DOHH2 (cell line): ENCODE measurements around the gene COX7A2.

ENCODE experiments used
- H3F3A ChIP-seq: fragments of 200-600 bp; sonication (generic), shearing (Covaris generic); 2 replicates; pipeline ENCODE4 v1.6.0; 2016; ENCODE audit warnings: antibody characterized with exemption, mild to moderate bottlenecking; ENCODE audit not compliant: control insufficient read depth, insufficient read depth
- H3K27ac ChIP-seq: fragments of 200-600 bp; sonication (generic); 2 replicates; pipeline ENCODE4 v1.5.1; 2014; ENCODE audit warnings: low read depth, mild to moderate bottlenecking, low read length, moderate library complexity
- H3K27me3 ChIP-seq: fragments of 200-600 bp; sonication (generic); 2 replicates; pipeline ENCODE4 v1.6.1; 2014; ENCODE audit warnings: mild to moderate bottlenecking, low read length, mixed read lengths; ENCODE audit not compliant: control insufficient read depth
- H3K36me3 ChIP-seq: fragments of 200-600 bp; sonication (generic); 2 replicates; pipeline ENCODE4 v1.6.1; 2014; ENCODE audit warnings: mild to moderate bottlenecking, low read length, moderate library complexity, mixed read lengths; ENCODE audit not compliant: control insufficient read depth
- H3K4me1 ChIP-seq: fragments of 200-600 bp; sonication (generic); 2 replicates; pipeline ENCODE4 v1.6.1; 2014; ENCODE audit warnings: mild to moderate bottlenecking, low read length, mixed read lengths; ENCODE audit not compliant: control insufficient read depth
- H3K4me2 ChIP-seq: fragments of 200-600 bp; sonication (generic); 2 replicates; pipeline ENCODE4 v1.6.0; 2014; ENCODE audit warnings: mild to moderate bottlenecking, low read length, moderate library complexity
- H3K4me3 ChIP-seq: fragments of 200-600 bp; sonication (generic); 2 replicates; pipeline ENCODE4 v1.5.1; 2014; ENCODE audit warnings: mild to moderate bottlenecking, low read length, mixed read lengths
- H3K79me2 ChIP-seq: fragments of 200-600 bp; sonication (generic); 2 replicates; pipeline ENCODE4 v1.6.1; 2014; ENCODE audit warnings: mild to moderate bottlenecking, low read length, mixed read lengths; ENCODE audit not compliant: control insufficient read depth
- H3K9me2 ChIP-seq: fragments of 200-600 bp; sonication (generic); replicated peaks from 2 replicates; pipeline ENCODE4 v1.6.1; 2014; ENCODE audit warnings: mild to moderate bottlenecking, low read length, mixed read lengths; ENCODE audit not compliant: control insufficient read depth
- H3K9me3 ChIP-seq: fragments of 200-600 bp; sonication (generic); 2 replicates; pipeline ENCODE4 v1.6.1; 2014; ENCODE audit warnings: antibody characterized with exemption, low read length, mixed read lengths; ENCODE audit not compliant: control insufficient read depth, insufficient read depth
- H4K20me1 ChIP-seq: fragments of 200-600 bp; sonication (generic); 2 replicates; pipeline ENCODE4 v1.6.0; 2014; ENCODE audit warnings: low read depth, mild to moderate bottlenecking, antibody characterized with exemption, low read length, moderate library complexity; ENCODE audit not compliant: control insufficient read depth, insufficient read depth
- CTCF ChIP-seq: fragments of 200-600 bp; sonication (generic); IDR thresholded peaks from one replicate; pipeline ENCODE4 v1.5.1; 2014; ENCODE audit warnings: antibody characterized with exemption, mild to moderate bottlenecking, low read depth, low read length; ENCODE audit not compliant: poor library complexity, severe bottlenecking
- EZH2phosphoT487 ChIP-seq: fragments of 200-600 bp; sonication (generic); IDR thresholded peaks from 2 replicates; pipeline ENCODE4 v1.6.1; 2017; ENCODE audit warnings: borderline replicate concordance, mild to moderate bottlenecking, antibody characterized with exemption, low read length, moderate library complexity, mixed read lengths

Gene COX7A2

GRCh38 chr6:75284632-75285282 is 41.2 kb upstream of the COX7A2 start, which contains the start of gene TMEM30A:
Gene TMEM30A, minus strand, starts transcription at chr6:75284792. Its CDS starts 154 bp downstream, at chr6:75284638.
- no peak for TF ChIP-seq EZH2phosphoT487
- peak within 1 kb of the TSS; percentile 83 for H3K27ac ChIP-seq
- H3F3A ChIP-seq, result no peaks in the 10 kb centered on the region
- peaks cover 12% of the 10 kb centered on the region for H4K20me1 ChIP-seq
- peak within 1 kb of the TSS; percentile 95 for H3K4me3 ChIP-seq
- no peaks in the 10 kb centered on the region for H3K9me2 ChIP-seq
- H3K9me3 ChIP-seq, result no peaks in the 10 kb centered on the region
- H3K27me3 ChIP-seq, result no peaks in the 10 kb centered on the region
- H3K4me1 ChIP-seq, result peaks cover 46% of the 10 kb centered on the region
- H3K36me3 ChIP-seq, result peaks cover 21% of the 10 kb centered on the region
- H3K4me2 ChIP-seq, result peak within 1 kb of the TSS; percentile 82
- peaks cover 87% of the 10 kb centered on the region for H3K79me2 ChIP-seq

- no peaks in the 10 kb centered on the region for H3K9me3 ChIP-seq
- H3K79me2 ChIP-seq, result peaks cover 94% of the 10 kb centered on the region
- H3K27me3 ChIP-seq, result no peaks in the 10 kb centered on the region
- H3K4me1 ChIP-seq, result peaks cover 49% of the 10 kb centered on the region
- H3K4me3 ChIP-seq, result peak overlapping the region; percentile 95
- H3K9me2 ChIP-seq, result no peaks in the 10 kb centered on the region
- peak overlapping the region; percentile 71 for H3K4me2 ChIP-seq
- H3K27ac ChIP-seq, result peak overlapping the region; percentile 83
- peaks cover 12% of the 10 kb centered on the region for H4K20me1 ChIP-seq
- peaks cover 25% of the 10 kb centered on the region for H3K36me3 ChIP-seq
- no peaks in the 10 kb centered on the region for H3F3A ChIP-seq
- TF ChIP-seq EZH2phosphoT487 (no peak), CTCF (no peak)
Measured at GRCh38 chr6:75283907-75284631, 40.5 kb upstream of the COX7A2 start.

- Histone ChIP-seq H3K9me2 (no peaks in the 10 kb centered on the region), H3K79me2 (peaks cover 97% of the 10 kb centered on the region), H3K4me3 (peak overlapping the region; percentile 95), H3F3A (no peaks in the 10 kb centered on the region), H3K27ac (no peak overlapping the region), H3K36me3 (peaks cover 33% of the 10 kb centered on the region), H3K4me2 (peak overlapping the region; percentile 71), H3K4me1 (peaks cover 48% of the 10 kb centered on the region), H3K9me3 (no peaks in the 10 kb centered on the region), H4K20me1 (peaks cover 12% of the 10 kb centered on the region), H3K27me3 (no peaks in the 10 kb centered on the region)
- no peak for TF ChIP-seq EZH2phosphoT487
- TF ChIP-seq CTCF, result no peak
Measured at GRCh38 chr6:75282706-75283105, 39.1 kb upstream of the COX7A2 start.

GRCh38 chr6:75281653-75282052 is 38.1 kb upstream of the COX7A2 start:
- peak overlapping the region; percentile 71 for H3K4me2 ChIP-seq
- no peaks in the 10 kb centered on the region for H3K27me3 ChIP-seq
- no peak overlapping the region for H3K27ac ChIP-seq
- no peaks in the 10 kb centered on the region for H3K9me2 ChIP-seq
- H3K79me2 ChIP-seq, result peaks cover 97% of the 10 kb centered on the region
- H3K4me1 ChIP-seq, result peaks cover 38% of the 10 kb centered on the region
- H3K9me3 ChIP-seq, result no peaks in the 10 kb centered on the region
- no peaks in the 10 kb centered on the region for H3F3A ChIP-seq
- TF ChIP-seq EZH2phosphoT487, result no peak
- TF ChIP-seq CTCF, result no peak
- peaks cover 35% of the 10 kb centered on the region for H3K36me3 ChIP-seq
- peak overlapping the region; percentile 56 for H3K4me3 ChIP-seq
- H4K20me1 ChIP-seq, result peaks cover 12% of the 10 kb centered on the region
